Endothelial cell of umbilical vein (primary cell): ENCODE results near the gene MEF2A. TPM values are rescaled to one million over a fixed set of nuclear protein-coding genes. Genes with fewer than 3 reads are reported as not detected.

ENCODE experiments used
- BruUV-seq: library from RNA; stranded (reverse); fragments of 400-500 nt; replicated peaks from 2 replicates; lab custom pipeline; 2021; lab: Mats Ljungman, UMichigan
- CTCF ChIA-PET: fragments of 300-600, 350-600 bp; sonication (Branson Sonifier 250); formaldehyde crosslinking; loops from one replicate; lab custom pipeline; 2021; ENCODE audit warnings: antibody characterized with exemption, inconsistent platforms; lab: Charles Lee
- POLR2A ChIA-PET: fragments of 300-600, 350-600 bp; sonication (Branson Sonifier 250); formaldehyde crosslinking; loops from one replicate; lab custom pipeline; 2021; ENCODE audit warnings: antibody characterized with exemption, inconsistent platforms; lab: Charles Lee
- DNase-seq: peaks from one replicate; pipeline ENCODE4 v3.0.0-alpha.2; 2011; ENCODE audit warnings: low read depth, low spot score
- FAIRE-seq: peaks from 2 replicates; lab custom pipeline; 2011; peaks lifted over from hg19 to GRCh38; lab: Jason Lieb, UNC
- H2AFZ ChIP-seq: 2 replicates; pipeline ENCODE4 v1.6.0; 2012; ENCODE audit warnings: low read depth, low read length, control low read depth, inconsistent platforms
- H3K27ac ChIP-seq: 2 replicates; pipeline ENCODE4 v1.5.1; 2011; ENCODE audit warnings: low read depth, mild to moderate bottlenecking, control low read depth, low read length, moderate library complexity; ENCODE audit not compliant: insufficient read depth
- H3K27me3 ChIP-seq, 2 experiments: 2 replicates each; pipeline versions ENCODE4 v1.6.0 to v1.6.1; 2011; ENCODE audit warnings: low read length in 2 of 2, mixed read lengths in 1 of 2; ENCODE audit not compliant: control insufficient read depth in 2 of 2, insufficient read depth in 2 of 2
- H3K36me3 ChIP-seq, 2 experiments: 2 replicates in 1 of 2; 3 replicates in 1 of 2; pipeline ENCODE4 v1.5.1; 2011; ENCODE audit warnings: low read length in 2 of 2, mild to moderate bottlenecking in 1 of 2, moderate library complexity in 1 of 2; ENCODE audit not compliant: control insufficient read depth in 2 of 2, insufficient read depth in 2 of 2; ENCODE audit errors: extremely low read depth in 1 of 2
- H3K4me1 ChIP-seq: 3 replicates; pipeline ENCODE4 v1.5.1; 2011; ENCODE audit warnings: mild to moderate bottlenecking, low read length; ENCODE audit not compliant: control insufficient read depth, insufficient read depth; ENCODE audit errors: extremely low read depth
- H3K4me2 ChIP-seq: 2 replicates; pipeline ENCODE4 v1.6.1; 2011; ENCODE audit warnings: low read length, control low read depth, mixed read lengths; ENCODE audit not compliant: insufficient read depth
- H3K4me3 ChIP-seq, 3 experiments: fragments of 200-600 bp in 1 of 3; sonication (generic), shearing (Covaris generic) in 1 of 3; replicated peaks in 1 of 3; 2 replicates each; pipeline ENCODE4 v1.5.1; 2011 to 2016; ENCODE audit warnings: control low read depth in 3 of 3, low read length in 3 of 3, mild to moderate bottlenecking in 2 of 3, inconsistent platforms in 1 of 3, low read depth in 1 of 3, moderate library complexity in 1 of 3; ENCODE audit not compliant: insufficient read depth in 1 of 3
- H3K79me2 ChIP-seq: 2 replicates; pipeline ENCODE4 v1.6.0; 2012; ENCODE audit warnings: low read length, inconsistent platforms; ENCODE audit not compliant: control insufficient read depth, insufficient read depth
- H3K9ac ChIP-seq: replicated peaks from 2 replicates; pipeline ENCODE3; 2011; ENCODE audit warnings: low read length, control low read depth; ENCODE audit not compliant: insufficient read depth; ENCODE audit errors: extremely low read depth
- H3K9me1 ChIP-seq: replicated peaks from 3 replicates; pipeline ENCODE4 v1.6.0; 2011; ENCODE audit warnings: mild to moderate bottlenecking, low read length; ENCODE audit not compliant: control insufficient read depth, insufficient read depth; ENCODE audit errors: extremely low read depth
- H3K9me3 ChIP-seq: replicated peaks from 2 replicates; pipeline ENCODE4 v1.5.1; 2012; ENCODE audit warnings: low read length, inconsistent platforms; ENCODE audit not compliant: control insufficient read depth, insufficient read depth
- H4K20me1 ChIP-seq: replicated peaks from 2 replicates; pipeline ENCODE3; 2011; ENCODE audit warnings: mild to moderate bottlenecking, low read length; ENCODE audit not compliant: control insufficient read depth, insufficient read depth; ENCODE audit errors: extremely low read depth
- CTCF ChIP-seq, 2 donors: IDR thresholded peaks; 1 replicate in 1 of 2; 2 replicates in 1 of 2; pipeline ENCODE4 v1.5.1; 2011; ENCODE audit warnings: low read length in 2 of 2, mild to moderate bottlenecking in 2 of 2, moderate library complexity in 2 of 2, control low read depth in 1 of 2, inconsistent platforms in 1 of 2, low read depth in 1 of 2; ENCODE audit not compliant: insufficient read depth in 1 of 2; ENCODE audit errors: extremely low read depth in 1 of 2
- EZH2 ChIP-seq: IDR thresholded peaks from 2 replicates; pipeline ENCODE4 v1.6.1; 2012; ENCODE audit warnings: borderline replicate concordance, low read depth, mild to moderate bottlenecking, moderate library complexity, low read length, inconsistent platforms; ENCODE audit not compliant: severe bottlenecking
- FOS ChIP-seq: IDR thresholded peaks from 2 replicates; pipeline ENCODE4 v1.6.1; 2011; ENCODE audit warnings: mild to moderate bottlenecking, low read length, moderate library complexity, borderline replicate concordance; ENCODE audit not compliant: insufficient read depth
- GATA2 ChIP-seq: IDR thresholded peaks from 2 replicates; pipeline ENCODE4 v1.7.0; 2011; ENCODE audit warnings: low read depth, mild to moderate bottlenecking, moderate library complexity, mixed read lengths, low read length; ENCODE audit not compliant: insufficient read length, insufficient read depth
- JUN ChIP-seq: IDR thresholded peaks from 2 replicates; pipeline ENCODE4 v1.6.1; 2011; ENCODE audit warnings: borderline replicate concordance, low read depth; ENCODE audit not compliant: insufficient read length, insufficient read depth
- MAX ChIP-seq: IDR thresholded peaks from 2 replicates; pipeline ENCODE4 v1.6.1; 2011; ENCODE audit not compliant: insufficient read depth, insufficient read length
- MYC ChIP-seq: IDR thresholded peaks from one replicate; pipeline ENCODE4 v1.6.1; 2011; ENCODE audit warnings: mild to moderate bottlenecking, low read depth, low read length
- POLR2A ChIP-seq: IDR thresholded peaks from 2 replicates; pipeline ENCODE4 v1.6.1; 2012; ENCODE audit warnings: low read depth, mild to moderate bottlenecking, control low read depth, low read length
- POLR2AphosphoS5 ChIP-seq: IDR thresholded peaks from 2 replicates; pipeline ENCODE4 v1.6.1; 2012; ENCODE audit warnings: low read depth, mild to moderate bottlenecking, control low read depth, low read length, moderate library complexity; ENCODE audit not compliant: insufficient read depth
- dilution Hi-C: fragments of 300-500 bp; cut with MboI; formaldehyde crosslinking; loops from one replicate; pipeline ENCODE4 v1.15.0; 2019; ENCODE audit warnings: low sequenced_read_pairs; ENCODE audit not compliant: extremely low pct_ligation_motif_present
- intact Hi-C: fragments of 100-400 bp; cut with micrococcal nuclease; formaldehyde crosslinking; loops from one replicate; pipeline ENCODE4 v1.10.0; 2022
- polyA plus RNA-seq, 4 experiments: library from polyadenylated mRNA; depleted of rRNA in 3 of 4; stranded (reverse) in 3 of 4; unstranded in 1 of 4; fragments of >200 nt; gene quantifications; 2 replicates each; pipeline versions ENCODE4 v1.2.1 to v1.2.3, GENCODE V29; 2011 to 2012; ENCODE audit warnings: missing spikeins in 1 of 4
- total RNA-seq: library from RNA; stranded (reverse); gene quantifications from 2 replicates; pipeline ENCODE4 v1.2.3, GENCODE V29; 2021

Gene MEF2A
- total and polyA plus RNA-seq, 2 donors (not counting 3 experiments of a cell fraction or from before 2014, with no cell fraction given) = 38.0 to 45.3 TPM

- no peaks in the 10 kb centered on the region for H3K9me1 ChIP-seq
- ChIA-PET POLR2A (no interaction called here), CTCF (interaction anchor here (3.1 kb wide), 1 partner anchor 18 kb away, joined by 20 read pairs; no protein-coding TSS in a partner anchor)
- FAIRE-seq (no peak), DNase-seq (no peak)
- H3K27me3 ChIP-seq = no peaks in the 10 kb centered on the region
- BruUV-seq = no TSS peak
- H2AFZ ChIP-seq = no peak overlapping the region
- TF ChIP-seq EZH2 (no peak), FOS (no peak), POLR2AphosphoS5 (no peak), MAX (no peak), CTCF (IDR thresholded peaks at IDR 0.05; ENCODE audit: extremely low read depth in 1 of 2, insufficient read depth in 1 of 2, low read depth in 1 of 2, low read length in 2 of 2) (no peak), JUN (no peak), MYC (no peak), GATA2 (no peak), POLR2A (no peak)
- H3K27ac ChIP-seq = no peak overlapping the region
- dilution Hi-C loops (no loop called here), intact Hi-C loops (no loop called here)
- H3K4me3 ChIP-seq = no peak overlapping the region
- no peak overlapping the region for H3K4me2 ChIP-seq
- H3K4me1 ChIP-seq = no peaks in the 10 kb centered on the region
- no peaks in the 10 kb centered on the region for H3K36me3 ChIP-seq
- H3K9ac ChIP-seq = no peak overlapping the region
- H3K79me2 ChIP-seq = no peaks in the 10 kb centered on the region
- no peaks in the 10 kb centered on the region for H4K20me1 ChIP-seq
- no peaks in the 10 kb centered on the region for H3K9me3 ChIP-seq
Observed at GRCh38 chr15:99738021-99738847, 172.4 kb downstream of the MEF2A start.
